GM10266 (cell line): ENCODE data around the gene CHADL.

Experiments
- DNase-seq: peaks from one replicate; pipeline ENCODE4 v3.0.0; 2012; ENCODE audit errors: extremely low spot score
- CTCF ChIP-seq: IDR thresholded peaks from 2 replicates; pipeline ENCODE4 v1.5.1; 2012; ENCODE audit warnings: mild to moderate bottlenecking, low read depth; ENCODE audit not compliant: control insufficient read depth, insufficient read depth; ENCODE audit errors: missing control alignments

CHADL gene

DNA sequence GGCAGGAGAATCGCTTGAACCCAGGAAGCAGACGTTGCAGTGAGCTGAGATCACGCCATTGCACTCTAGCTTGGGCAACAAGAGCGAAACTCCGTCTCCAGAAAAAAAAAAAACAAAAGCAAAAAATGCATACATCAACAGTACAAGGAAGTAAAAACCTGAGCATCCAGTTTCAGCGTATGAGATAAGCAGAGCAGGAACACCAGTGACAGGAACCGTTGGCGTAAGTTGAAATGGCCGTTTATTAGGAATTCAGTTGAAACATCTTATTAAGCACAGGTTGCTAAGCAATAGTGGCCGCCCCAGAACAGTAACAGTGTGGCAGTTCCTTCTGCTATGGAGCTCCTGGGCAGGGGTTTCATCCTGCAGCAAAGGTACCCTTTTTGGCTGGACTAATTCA is 39.6 kb downstream of the CHADL start:
- DNase-seq, result no peak
- no peak for TF ChIP-seq CTCF

GRCh38 chr22:41198027-41198580 is 42.6 kb downstream of the CHADL start:
- no peak for TF ChIP-seq CTCF
- no peak for DNase-seq

- peak; percentile 24 for TF ChIP-seq CTCF
- DNase-seq, result peak; percentile 92
Measured at GRCh38 chr22:41197038-41197972, 43.4 kb downstream of the CHADL start.

DNA sequence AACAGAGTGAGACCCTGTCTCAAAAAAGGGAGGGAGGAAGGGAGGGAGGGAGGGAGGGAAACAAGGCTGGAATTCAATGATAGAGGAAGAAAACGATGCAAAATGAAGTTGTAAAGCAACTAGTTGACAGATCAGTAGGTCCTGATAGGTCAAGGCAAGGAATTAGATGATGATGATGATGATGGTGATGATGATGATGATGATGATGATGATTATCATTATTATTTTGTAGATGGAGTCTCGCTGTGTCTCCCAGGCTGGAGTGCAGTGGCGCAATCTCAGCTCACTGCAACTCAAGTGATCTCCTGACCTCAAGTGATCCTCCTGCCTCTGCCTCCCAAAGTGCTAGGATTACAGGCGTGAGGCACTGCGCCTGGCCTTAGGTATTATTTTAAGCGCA is 46.9 kb downstream of the CHADL start:
- TF ChIP-seq CTCF, result no peak
- DNase-seq, result no peak

GRCh38 chr22:41191467-41191866 is 49.3 kb downstream of the CHADL start:
- no peak for TF ChIP-seq CTCF
- DNase-seq, result no peak

DNA sequence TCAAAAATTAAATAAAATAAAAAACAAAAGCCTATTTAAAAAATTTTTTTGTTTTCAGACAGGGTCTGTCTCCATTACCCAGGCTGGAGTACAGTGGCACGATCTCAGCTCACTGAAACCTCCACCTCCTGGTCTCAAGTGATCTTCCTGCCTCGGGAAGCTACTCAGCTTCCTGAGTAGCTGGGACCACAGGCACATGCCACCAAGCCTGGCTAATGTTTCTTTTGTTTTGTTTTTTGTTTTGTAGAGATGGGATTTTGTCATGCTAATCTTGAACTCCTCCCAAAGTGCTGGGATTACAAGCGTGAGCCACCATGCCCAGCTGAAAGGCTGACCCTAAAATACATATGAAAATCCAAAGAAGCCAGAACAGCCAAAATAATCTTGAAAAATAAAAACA is 56.1 kb downstream of the CHADL start:
- TF ChIP-seq CTCF, result no peak
- DNase-seq, result no peak
